ENCODE data around the gene KRT10.

- TF ChIP-seq ZNF644 (tag; IDR thresholded peaks at IDR 0.05; ENCODE audit: low read depth) (no peak), NONO (IDR thresholded peaks at IDR 0.05; ENCODE audit: low read depth in 2 of 2, low read length in 1 of 2) (no peak), ELF4 (CRISPR knock-in tag; IDR thresholded peaks at IDR 0.05) (no peak), RCOR1 (IDR thresholded peaks at IDR 0.05; ENCODE audit: borderline replicate concordance in 1 of 2, low read depth in 2 of 2, low read length in 2 of 2) (no peak), NR2C1 (IDR thresholded peaks at IDR 0.05) (no peak), NR2C1 (tag; IDR thresholded peaks at IDR 0.05) (no peak), MAX (CRISPR knock-in tag; IDR thresholded peaks at IDR 0.05) (no peak), REST (IDR thresholded peaks at IDR 0.05; ENCODE audit: borderline replicate concordance) (no peak), REST (CRISPR knock-in tag; IDR thresholded peaks at IDR 0.05; ENCODE audit: low read depth) (no peak), CHD2 (IDR thresholded peaks at IDR 0.05; ENCODE audit: low read depth, low read length) (no peak), ZNF274 (IDR thresholded peaks at IDR 0.05; ENCODE audit: borderline replicate concordance, low read depth, low read length) (no peak), ZNF79 (CRISPR knock-in tag; IDR thresholded peaks at IDR 0.05; ENCODE audit: low read depth) (no peak), USF2 (CRISPR knock-in tag; IDR thresholded peaks at IDR 0.05) (no peak)
Measured at GRCh38 chr17:40871316-40871715, 48.9 kb upstream of the KRT10 start.
